GM12891 (cell line): ENCODE results near the gene TCTA.

Experiments used
- DNase-seq: peaks from one replicate; pipeline ENCODE4 v3.0.0; 2011; ENCODE audit warnings: low spot score; ENCODE audit not compliant: insufficient read length
- FAIRE-seq: peaks from 2 replicates; lab custom pipeline; 2011; peaks lifted over from hg19 to GRCh38; lab: Jason Lieb, UNC
- PAX5 ChIP-seq: IDR thresholded peaks from 2 replicates; pipeline ENCODE4 v1.6.1; 2011; ENCODE audit warnings: low read length, moderate library complexity, mild to moderate bottlenecking; ENCODE audit not compliant: insufficient read depth, severe bottlenecking
- POLR2A ChIP-seq: IDR thresholded peaks from 2 replicates; pipeline ENCODE4 v1.6.1; 2011; ENCODE audit warnings: low read depth, low read length, control low read depth
- POLR2AphosphoS5 ChIP-seq: IDR thresholded peaks from 2 replicates; pipeline ENCODE4 v1.6.1; 2011; ENCODE audit warnings: low read depth, low read length, control low read depth
- POU2F2 ChIP-seq: IDR thresholded peaks from 2 replicates; pipeline ENCODE4 v1.6.1; 2011; ENCODE audit warnings: low read depth, mild to moderate bottlenecking, control low read depth, low read length, moderate library complexity
- SPI1 ChIP-seq: IDR thresholded peaks from 2 replicates; pipeline ENCODE4 v1.6.1; 2011; ENCODE audit warnings: low read depth, low read length, control low read depth
- TAF1 ChIP-seq: IDR thresholded peaks from 2 replicates; pipeline ENCODE4 v1.6.1; 2011; ENCODE audit warnings: low read depth, low read length, control low read depth

Gene TCTA

DNA sequence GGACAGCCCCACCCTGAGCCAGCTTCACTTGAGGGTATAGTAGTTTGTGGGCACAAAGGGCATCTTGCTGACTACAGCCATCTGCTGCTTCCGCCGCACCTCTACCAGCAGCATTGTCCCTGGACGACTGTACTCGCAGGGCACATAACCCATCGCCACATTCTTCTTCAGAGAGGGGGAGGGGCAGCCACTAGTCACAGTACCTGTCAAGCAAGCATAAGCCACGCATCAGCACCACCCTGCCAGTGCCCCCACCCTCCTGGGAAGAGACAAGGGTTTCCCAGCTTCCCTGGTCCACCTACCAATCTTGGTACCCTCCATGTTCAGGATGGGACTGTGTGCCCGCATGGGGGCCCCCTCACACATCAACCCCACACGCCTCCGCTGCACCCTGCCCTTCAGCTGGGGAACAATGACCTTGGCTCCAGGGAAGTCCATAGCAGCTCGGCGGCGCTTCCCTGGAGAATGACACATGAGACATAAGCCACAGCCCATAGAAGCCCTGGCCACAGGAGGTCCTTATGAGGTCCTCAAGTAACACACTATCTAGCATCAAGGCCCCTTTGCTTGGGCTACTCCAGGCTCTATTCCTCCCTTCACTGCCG is 5.4 kb downstream of the TCTA start:
- FAIRE-seq (no peak), DNase-seq (no peak)

DNA sequence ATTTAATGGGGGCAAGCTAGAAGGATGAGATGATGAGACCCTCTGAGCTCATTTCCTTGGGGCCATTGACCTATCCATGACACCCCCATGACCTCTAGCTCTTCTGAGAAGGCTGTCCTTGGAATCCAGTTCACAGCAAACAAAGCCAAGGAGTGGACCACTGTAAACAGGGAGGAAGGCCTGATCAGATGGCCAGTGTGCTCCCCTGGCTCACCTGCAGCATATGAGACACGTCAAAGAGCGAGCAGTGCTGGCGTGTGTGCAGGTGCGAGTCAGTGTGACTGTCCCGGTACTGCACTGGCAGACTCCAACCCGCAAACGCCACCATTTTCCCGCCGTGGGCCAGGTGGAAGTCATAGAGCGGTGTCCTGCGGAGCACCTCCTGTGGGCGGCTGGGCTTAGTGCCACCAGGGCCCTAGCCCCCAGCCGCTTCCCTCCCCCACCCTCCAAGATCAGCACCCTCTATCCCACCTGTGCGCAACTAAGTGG is 9.7 kb downstream of the TCTA start:
- DNase-seq, result no peak
- TF ChIP-seq POLR2AphosphoS5 (no peak), SPI1 (no peak), POU2F2 (no peak), TAF1 (no peak), PAX5 (no peak), POLR2A (no peak)
- peak; percentile 84 for FAIRE-seq

More for the DNA sequence above, 5.4 kb downstream of the TCTA start:
- TF ChIP-seq TAF1, result no peak
- TF ChIP-seq POLR2A, result no peak
- no peak for TF ChIP-seq POLR2AphosphoS5
- no peak for TF ChIP-seq PAX5
- TF ChIP-seq POU2F2, result no peak
- TF ChIP-seq SPI1, result no peak

DNA sequence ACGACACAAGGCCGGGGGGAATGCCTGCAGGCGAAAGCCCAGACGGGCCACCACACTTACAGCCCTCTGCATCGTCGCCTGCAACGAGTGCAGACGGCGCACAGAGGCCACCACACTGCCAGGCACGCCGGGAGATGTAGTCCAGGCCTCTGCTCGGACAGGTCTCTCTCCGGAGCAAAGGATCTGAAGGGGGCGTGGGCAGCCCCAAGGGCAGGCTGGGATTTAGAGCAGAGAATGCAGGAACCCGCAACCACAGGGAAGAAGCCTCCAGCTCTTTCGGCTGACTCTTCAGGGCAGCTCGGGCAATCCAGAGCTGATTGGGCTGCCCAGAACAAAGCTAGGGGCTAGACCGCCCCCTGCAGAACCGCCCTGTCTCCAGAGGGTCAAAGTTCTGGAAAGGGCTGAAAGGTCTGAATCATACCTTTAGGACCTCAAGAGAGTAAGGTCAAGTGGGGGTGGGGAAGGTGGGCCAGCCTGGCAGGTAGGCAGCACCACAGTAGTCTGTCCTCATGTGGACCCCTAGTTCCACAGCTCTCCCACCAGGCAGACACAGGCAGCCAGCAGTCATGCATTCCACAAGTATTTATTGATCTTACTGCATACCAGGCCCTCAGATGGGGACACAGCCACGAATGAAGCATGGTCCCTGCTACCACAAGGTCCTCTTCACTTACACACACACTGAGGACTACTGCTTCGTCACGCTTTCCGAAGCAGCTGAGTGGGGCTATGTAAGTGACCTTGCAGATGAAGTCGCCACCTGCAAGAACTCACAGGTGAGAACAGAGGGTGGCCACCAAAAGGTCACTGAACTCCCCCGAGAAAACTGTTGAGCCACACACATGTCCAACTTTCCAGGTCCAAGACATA is 10.4 kb downstream of the TCTA start, which contains the start of gene AMT:
TSS of gene AMT (minus strand) at position 95 of the 870 bp plus-strand sequence. CDS start at position 72, 23 bp downstream.
- DNase-seq (no peak), FAIRE-seq (no peak)
- no peak for TF ChIP-seq POLR2AphosphoS5
- no peak for TF ChIP-seq POU2F2
- no peak for TF ChIP-seq POLR2A
- no peak for TF ChIP-seq PAX5
- no peak for TF ChIP-seq SPI1
- TF ChIP-seq TAF1, result no peak

DNA sequence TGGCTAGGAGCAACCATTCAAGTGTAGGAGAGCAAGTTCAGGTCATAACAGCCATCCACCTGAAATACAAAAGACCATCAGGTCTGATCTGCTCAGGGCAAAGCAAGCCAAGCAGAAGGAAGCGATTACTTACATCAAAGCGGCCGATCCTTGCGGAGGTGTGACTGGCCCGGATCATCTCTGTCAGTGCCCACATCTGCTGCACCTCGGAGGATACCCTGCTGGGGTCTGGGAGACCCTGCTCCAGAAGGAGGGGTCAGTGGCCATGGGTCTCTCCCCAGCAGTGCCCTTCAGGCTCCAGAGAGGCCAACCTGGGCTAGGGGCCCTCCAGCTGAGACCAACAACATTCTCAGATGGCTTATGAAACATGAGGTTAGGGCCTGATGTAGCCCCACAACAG is 12.6 kb downstream of the TCTA start:
- DNase-seq (no peak), FAIRE-seq (no peak)
- TF ChIP-seq POLR2A (no peak), SPI1 (no peak), PAX5 (no peak), POLR2AphosphoS5 (no peak), POU2F2 (no peak)

DNA sequence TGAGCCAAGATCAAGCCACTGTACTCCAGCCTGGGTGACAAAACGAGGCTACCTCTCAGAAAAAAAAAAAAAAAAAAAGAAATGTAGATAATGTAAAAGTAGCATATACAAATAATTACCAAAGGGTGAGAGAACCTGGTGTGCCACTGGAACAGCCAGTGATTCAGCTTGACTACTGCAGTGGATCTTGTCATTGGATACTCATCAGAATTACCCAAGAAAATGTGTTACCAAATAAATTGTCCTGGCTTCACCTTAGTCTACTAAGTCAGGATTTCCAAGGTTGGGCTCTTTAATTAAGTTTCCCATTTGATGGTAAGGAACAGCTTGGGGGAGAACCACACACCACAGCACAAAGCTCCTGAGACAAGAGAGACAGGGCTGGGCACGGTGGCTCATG is 15.4 kb downstream of the TCTA start:
- DNase-seq, result no peak
- TF ChIP-seq TAF1 (no peak), POLR2AphosphoS5 (no peak), POU2F2 (no peak)
- no peak for FAIRE-seq

DNA sequence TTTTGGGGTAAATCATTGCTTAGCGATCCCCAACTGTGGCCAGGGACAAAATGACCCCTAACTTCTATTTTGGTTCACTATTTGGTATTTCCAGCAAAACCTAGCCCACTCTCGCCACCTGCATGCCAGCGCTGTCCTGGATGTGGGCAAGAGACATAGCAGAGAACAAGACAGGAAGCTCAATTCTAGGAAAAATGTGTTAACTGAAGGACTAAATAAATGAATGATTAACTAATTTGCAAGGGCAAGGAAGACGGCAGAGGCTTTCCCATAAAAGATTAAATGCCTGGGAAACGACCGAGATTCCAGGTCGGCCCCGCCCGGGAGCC is 16.5 kb downstream of the TCTA start:
- no peak for DNase-seq
- peak; percentile 20 for FAIRE-seq
- TF ChIP-seq POLR2AphosphoS5 (no peak), TAF1 (no peak), SPI1 (no peak), POU2F2 (no peak), POLR2A (no peak), PAX5 (no peak)

DNA sequence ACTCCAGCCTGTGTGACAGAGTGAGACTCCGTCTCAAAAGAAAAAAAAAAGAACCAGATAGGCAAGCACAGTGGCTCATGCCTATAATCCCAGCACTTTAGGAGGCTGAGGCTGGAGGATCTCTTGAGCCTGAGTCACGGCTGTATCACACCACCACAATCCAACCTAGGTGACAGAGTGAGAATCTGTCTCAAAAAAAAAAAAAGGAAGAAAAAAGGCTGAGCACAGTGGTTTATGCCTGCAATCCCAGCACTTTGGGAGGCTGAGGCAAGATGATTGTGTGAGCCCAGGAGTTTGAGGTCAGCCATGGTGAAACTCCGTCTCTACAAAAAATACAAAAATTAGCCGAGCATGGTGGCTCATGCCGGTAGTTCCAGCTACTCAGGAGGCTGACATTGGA is 22.5 kb downstream of the TCTA start:
- DNase-seq, result no peak
- no peak for FAIRE-seq
- TF ChIP-seq POU2F2 (no peak), SPI1 (no peak), PAX5 (no peak), POLR2AphosphoS5 (no peak), POLR2A (no peak), TAF1 (no peak)

DNA sequence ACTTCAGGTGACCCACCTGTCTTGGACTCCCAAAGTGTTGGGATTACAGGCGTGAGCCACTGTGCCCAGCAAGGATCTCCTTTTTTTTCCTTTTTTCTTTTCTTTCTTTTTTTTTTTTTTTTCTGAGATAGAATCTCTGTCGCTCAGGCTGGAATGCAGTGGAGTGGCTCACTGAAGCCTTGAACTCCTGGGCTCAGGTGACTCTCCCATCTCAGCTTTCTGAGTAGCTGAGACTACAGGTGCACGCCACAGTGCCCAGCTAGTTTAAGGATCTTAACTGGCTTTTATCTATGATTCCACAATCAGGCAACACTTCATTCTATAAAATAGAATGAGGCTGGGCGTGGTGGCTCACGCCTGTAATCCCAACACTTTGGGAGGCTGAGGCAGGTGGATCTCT is 33.2 kb downstream of the TCTA start:
- DNase-seq, result no peak
- TF ChIP-seq POLR2A, result no peak
- no peak for TF ChIP-seq POU2F2
- no peak for TF ChIP-seq SPI1
- TF ChIP-seq PAX5, result no peak

DNA sequence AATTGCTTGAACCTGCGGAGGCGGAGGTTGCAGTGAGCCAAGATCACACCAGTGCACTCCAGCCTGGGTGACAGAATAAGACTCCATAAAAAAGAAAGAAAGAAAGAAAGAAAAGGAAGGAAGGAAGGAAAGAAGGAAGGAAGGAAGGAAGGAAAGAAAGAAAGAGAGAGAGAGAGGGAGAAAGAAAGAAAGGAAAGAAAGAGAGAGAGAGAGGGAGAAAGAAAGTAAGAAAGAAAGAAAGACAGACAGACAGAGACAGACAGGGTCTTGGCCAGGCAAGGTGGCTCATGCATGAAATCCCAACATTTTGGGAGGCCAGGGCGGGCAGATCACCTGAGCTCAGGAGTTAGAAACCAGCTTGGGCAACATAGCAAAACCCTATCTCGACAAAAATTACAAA is 41.4 kb downstream of the TCTA start:
- FAIRE-seq (no peak), DNase-seq (no peak)
- no peak for TF ChIP-seq POU2F2
- TF ChIP-seq POLR2A, result no peak
- TF ChIP-seq SPI1, result no peak
- TF ChIP-seq POLR2AphosphoS5, result no peak
- no peak for TF ChIP-seq PAX5
- no peak for TF ChIP-seq TAF1

More for the DNA sequence above, 33.2 kb downstream of the TCTA start:
- no peak for FAIRE-seq
